Measurements from ENCODE around the gene IQGAP2.
"Not testable (repeated sequence)": the region's sequence is repeated elsewhere in the genome, so short reads cannot be mapped to it uniquely, and the experiment has no call there.

Gene IQGAP2

DNA sequence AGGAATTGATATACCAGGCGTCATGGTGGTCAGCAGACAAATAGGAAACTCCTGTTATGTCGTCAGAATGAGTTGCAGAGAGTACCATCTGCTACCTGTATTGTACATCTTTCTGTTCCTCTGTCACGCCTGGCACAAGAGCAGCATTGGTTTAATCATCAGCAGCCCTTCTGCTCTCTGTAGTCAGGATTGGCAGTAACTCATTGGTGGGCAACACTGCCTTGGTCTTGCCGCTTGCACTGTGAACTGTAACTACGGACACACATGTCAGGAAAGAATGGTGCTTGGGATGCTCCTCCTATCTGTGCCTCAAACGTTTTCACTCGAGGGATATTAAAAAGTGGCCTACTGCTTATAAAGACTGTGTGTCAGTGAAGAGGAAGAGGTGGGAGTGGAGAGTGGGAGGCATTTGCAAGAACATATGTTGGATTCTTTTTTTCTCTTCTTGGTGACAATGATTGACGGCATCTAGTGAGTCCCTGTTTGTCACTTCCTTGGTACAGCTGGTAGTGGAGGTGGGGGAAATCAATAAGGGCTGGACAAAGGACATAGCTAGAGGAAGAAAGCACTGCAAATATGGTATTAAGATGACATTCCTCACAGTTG lies 143.5 kb downstream of the IQGAP2 start:
- peak; percentile 3 for ATAC-seq

DNA sequence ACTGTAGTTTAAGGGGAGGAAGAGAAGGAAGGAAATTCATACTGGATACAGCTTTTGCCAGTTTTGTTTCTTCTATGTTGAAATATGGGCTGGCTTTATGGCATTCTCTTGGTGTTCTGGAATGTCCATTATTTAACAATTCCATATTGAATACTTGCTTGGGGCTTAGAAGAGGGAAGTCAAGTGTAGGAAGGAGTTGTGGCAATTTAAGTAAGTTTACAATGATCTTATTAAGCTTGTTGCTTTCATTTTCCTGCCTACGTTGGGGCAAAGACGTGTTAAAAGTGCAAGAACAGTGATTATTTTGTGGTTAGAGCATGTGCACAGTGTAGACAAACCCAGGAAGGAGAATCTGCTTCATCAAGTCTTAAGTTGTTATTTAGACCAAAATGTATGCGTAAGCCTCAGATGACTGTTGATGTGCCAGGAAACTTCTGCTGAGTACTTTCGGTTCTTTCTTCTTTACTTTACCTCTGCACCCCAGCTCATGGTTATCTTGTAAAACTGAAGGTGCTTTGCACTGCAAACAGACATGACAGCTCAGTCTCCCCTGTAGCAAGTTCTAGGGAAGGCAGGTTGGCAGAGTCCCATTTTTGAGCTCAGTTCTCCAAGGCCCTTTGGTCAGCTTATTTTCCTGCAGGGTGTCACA lies 144.3 kb downstream of the IQGAP2 start:
- ATAC-seq: peak; percentile 86

DNA sequence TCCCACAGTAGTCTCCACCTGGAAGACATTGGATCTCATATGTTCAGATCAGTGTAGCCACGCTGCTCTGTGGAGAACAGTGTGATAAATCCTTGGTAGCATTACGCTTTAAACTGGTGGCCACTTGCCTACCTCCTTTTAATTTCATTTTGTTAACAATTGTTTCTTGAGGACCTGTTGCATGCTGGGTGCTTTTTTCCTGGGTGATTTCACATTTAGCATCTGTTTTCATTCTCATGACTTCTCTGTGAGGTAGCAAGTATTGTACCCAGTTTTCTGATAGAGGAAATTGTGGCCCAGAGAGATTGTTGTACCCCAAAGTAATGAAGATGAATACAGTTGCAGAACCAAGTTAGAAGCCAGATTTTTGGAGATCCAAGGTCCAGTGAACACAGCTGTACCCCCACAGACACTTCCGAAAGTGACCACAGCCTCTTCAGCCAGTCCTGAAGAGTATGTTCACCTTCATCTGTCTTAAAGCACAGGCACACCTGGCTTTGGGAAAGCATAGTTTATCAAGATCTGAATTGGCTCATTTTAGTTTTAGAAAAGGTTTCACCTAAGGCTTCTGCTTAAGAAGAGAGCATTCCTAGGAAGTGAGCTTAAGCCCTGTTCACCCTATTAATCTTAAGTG lies 144.9 kb downstream of the IQGAP2 start:
- ATAC-seq: no peak

DNA sequence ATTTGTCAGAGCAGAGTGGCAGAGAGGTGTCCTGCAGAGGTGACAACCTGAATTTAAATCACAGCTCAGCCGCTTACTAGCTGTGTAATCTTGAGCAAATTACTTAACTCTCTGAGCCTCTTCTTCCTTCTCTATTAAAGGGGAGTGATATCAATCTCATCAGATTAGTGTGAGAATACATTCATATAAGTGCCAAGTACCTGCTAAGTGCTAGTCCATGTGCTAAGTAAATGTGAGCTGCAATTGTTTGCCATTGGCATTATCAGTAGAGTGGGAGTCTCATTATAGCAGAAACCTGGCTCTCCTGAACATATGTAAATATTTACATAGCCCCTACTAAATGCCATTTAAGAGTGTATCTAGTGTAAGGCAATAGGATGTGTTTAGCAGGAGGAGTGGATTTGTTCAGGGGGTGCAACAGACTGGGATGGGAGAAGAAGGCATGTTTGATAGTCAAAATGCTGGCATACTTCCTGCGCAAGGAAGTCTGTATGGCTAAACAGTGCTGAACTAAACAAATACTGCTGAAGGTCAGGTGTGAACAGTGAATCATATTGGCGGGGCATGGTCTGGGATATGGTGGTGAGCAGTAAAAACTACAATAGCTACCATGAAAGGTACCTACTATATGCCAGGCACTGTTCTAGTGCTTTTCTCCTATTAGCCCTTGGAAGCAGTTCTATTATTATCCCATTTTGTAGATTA lies 145.6 kb downstream of the IQGAP2 start:
- no peak for ATAC-seq

DNA sequence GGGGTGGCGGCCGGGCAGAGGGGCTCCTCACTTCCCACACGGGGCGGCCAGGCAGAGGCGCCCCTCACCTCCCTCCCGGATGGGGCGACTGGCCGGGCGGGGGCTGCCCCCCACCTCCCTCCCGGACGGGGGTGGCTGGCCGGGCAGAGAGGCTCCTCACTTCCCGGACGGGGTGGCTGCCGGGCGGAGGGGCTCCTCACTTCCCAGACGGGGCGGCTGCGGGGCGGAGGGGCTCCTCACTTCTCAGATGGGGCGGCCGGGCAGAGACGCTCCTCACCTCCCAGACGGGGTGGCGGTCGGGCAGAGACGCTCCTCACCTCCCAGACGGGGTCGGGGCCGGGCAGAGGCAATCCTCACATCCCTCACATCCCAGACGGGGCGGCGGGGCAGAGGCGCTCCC lies 147.8 kb downstream of the IQGAP2 start:
- not testable (repeated sequence) for ATAC-seq

DNA sequence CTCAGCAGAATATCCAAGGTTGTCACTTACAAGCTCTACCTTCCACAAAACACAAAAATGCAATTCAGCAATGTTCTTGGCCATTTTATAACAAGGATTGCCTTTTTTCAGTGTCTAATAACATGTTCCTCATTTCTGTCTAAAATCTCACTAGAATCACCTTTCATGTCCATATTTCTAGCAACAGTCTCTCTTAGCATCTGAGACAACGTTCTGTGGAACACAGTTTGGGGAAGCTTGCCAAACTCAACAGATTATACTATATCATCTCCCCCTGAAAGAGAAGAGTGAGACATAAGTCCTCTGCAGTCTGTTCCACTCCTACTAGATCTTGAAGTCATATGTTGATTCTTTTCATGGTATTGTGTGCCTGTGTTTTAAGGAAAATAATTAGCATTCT lies 149.5 kb downstream of the IQGAP2 start:
- no peak for ATAC-seq

DNA sequence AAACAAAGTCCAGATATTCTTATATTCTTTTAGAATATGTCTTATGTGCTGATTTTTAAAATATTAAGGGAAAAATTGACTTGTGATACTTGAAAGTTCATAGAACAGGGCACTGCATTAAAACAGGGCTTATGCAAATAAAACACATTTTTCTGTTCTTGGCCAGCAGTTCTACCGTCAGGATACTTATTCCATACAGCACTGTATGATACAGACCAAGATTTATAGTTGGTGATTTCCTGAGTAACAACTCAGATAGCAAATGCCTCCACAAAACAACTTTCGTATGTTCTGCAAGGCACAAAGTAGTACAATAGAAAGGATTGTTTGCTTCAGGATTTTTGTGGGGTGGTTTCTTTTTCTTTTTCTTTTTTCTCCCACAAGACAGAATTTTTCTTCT lies 150.2 kb downstream of the IQGAP2 start:
- ATAC-seq: no peak

DNA sequence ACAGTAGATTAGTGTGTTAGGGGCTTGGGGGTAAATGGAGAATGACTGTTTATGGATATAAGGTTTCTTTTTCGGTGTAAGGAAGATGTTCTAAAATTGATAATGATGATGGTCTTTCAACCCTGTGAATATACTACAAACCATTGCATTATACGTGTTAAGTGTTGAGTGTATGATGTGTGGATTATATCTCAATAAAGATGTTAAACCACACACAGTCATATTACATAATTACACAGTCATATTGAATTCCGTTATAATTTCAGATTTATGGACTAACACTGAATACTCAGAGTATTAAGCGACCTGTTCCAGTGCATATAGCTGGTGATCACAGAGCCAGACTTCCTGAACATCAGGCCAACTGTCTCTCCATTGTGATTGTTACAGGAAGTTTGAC lies 152.0 kb downstream of the IQGAP2 start:
- peak; percentile 44 to 58 for ATAC-seq

DNA sequence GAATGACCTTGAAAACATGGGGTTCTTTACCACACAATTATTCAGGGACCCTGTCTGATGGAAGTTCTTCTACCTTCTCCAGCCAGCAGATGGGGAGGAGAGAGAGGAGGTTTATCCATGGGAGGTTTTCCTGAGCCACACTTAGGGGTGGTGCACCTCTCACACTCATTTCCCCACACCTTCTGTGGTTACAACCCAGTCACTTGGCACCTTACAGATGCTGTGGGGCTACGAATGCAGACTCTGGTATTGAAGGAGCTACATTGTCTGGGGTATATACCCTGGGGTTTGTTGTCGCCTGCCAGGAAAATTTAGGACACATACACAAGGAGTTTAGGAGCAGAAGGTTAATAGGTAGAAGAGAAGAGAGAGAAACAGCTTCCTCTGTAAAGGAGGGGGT lies 152.6 kb downstream of the IQGAP2 start:
- no peak for ATAC-seq

DNA sequence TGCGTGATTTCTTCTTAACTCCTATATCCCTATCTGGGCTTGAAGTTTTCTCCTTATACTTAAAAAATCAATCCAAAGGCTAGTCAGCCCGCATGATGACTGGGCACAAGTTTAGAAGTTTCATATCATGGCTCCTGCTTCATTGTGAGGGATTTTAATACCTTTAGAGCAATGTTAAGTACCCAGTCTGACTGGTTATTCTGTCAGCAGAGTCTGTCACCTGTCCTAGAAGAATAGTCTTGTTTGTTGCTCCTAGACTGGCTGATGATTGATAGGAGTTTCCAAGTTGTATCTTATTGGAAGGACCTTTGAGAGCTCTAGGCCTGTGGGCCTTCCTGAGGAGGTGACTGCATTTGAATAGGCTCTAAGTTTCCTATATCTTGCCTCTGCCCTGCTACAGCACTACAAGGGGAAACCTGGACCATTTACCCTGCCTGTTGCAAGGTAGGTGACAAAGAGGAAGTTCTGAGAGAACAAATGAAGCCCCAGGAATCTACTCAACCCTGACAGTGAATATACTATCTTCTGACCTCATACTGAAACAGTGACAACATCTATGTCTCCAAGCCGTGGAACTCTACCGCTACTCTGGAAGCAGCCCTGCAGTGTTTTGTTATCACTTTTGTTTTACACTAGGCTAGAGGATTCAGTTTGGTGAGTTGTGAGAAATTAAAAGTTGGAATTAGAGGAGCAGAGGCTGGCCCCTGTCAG lies 153.6 kb downstream of the IQGAP2 start:
- ATAC-seq: peak; percentile 75

DNA sequence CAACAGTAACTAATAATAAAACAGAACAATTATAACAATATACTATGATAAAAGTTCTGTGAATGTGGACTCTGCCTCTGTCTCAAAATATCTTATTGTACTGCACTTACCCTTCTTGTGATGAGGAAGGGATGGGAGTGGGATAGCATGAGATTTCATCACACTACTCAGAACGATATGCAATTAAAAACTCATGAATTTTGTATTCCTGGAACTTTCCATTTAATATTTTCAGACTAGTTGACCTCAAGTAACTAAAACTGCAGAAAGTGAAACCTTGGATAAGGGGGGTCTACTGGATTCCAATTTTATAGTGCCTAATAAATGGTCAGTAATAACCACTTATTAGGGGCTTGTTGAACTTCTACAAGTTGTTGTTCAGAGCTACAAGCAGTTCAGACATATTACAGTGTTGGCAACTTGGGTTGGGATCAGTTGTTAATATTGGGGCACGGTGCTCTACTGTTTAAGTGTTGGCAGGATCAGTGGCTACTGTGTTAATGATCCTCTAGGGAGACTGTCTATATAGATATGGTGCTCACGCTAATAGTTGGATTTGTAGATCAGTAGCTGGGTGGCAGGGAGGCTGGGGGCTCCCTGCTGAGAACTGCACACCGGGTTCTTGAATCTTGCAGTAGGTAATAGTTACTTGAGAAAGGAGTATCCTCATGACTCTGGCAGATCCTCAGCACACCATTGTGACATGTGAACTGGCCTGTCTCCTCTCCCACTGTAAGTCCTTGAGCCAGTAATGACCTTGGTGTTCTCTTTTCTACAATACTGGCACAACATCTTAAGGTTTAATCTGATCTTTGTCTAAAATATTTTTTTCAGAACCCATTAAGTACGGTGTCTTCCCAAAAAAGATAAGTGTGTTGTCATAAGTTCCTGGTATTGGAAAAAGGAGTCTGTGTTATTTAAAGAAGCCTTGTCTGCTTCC lies 158.1 kb downstream of the IQGAP2 start:
- no peak for ATAC-seq

DNA sequence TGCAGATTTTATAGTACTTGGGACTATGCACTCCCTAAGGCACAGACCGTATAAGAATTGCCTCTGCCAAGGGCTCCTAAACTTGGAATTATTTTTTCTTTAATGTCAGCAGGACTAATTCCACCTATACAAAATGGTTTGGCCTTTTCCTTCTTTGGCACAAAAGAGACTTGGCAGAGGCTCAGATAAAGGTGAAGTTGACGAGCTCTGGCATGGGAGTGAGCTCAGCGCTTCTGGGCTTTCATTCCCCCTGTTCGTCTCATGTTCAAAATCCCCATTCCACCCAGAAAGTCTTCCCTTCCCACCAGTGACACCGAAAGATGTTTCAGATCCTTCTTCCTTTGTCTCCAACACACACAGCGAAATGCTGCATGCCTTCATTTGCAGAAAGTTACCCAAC lies 158.9 kb downstream of the IQGAP2 start:
- ATAC-seq: no peak

DNA sequence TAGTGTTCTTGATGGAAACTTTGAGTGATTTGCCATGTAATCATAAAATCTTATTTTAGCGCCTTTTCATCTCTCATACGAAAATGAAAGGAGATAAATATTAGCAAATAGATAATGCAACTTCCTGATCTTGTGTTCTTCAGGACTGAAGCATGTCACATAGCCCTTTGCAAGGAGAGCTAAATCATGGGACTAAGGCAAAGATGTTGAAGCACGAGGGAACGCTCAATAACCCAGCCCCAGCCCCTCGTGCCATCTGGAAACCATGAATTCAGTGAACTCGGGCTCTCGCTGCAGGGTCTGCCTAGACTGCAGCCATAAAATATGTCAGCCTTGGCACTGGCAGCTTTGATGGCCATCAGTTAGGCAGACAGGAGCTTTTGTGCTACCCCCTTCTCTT lies 161.9 kb downstream of the IQGAP2 start:
- no peak for ATAC-seq

DNA sequence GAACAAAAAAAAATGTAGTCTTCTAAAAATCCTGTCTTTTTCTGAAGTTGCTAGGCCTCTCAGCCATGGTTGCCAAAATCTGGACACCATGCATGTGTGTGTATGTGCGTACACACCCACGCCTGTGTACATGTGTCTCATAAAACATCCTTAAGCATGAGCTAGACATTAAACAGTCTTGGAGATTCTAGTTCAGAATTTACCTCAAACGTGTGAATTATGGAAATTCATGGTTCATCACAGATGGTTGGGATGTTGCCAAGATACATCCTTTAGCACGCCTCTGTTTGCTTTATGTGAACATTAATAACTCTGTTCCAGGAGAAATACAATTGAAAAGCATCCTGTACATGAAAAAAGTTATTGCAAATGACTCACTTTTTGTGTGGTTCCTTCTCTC lies 167.1 kb downstream of the IQGAP2 start:
- no peak for ATAC-seq

DNA sequence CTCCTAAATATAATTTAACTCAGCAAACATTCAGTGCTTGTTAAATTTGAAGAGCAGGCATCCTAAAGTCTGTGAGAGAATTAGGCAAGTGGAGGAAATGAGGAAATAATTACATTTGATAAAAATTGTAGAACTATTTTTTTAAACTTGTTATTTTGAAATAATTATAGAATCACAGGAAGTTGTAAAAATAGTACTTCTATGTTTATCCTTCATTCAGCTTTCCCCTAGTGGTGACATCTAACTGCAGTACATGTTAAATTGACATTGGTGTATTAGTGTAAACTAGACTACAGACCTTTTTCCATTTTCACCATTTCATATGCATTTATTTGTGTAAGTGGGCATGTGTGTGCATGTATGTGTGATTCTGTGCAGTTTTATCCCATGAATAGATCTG lies 168.5 kb downstream of the IQGAP2 start:
- ATAC-seq: no peak

DNA sequence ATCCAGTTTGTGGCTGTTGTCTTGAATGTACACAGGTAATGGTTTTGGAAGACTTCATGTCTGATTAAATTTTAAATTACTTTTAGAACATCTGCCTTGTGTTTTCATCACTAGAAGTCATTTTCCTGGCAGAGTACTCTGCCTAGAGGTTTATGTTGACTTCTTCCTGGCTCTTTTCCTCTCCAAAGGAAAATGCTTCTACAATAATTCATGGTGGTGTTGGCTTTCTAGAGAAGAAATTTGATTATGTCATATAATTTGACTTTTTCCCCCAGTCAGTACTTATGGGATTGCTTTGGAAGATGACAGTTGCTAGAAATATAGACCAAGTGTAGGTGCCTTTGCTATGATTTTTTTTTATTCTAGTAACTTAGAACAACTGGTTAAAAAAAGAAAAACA lies 173.4 kb downstream of the IQGAP2 start:
- ATAC-seq: no peak

DNA sequence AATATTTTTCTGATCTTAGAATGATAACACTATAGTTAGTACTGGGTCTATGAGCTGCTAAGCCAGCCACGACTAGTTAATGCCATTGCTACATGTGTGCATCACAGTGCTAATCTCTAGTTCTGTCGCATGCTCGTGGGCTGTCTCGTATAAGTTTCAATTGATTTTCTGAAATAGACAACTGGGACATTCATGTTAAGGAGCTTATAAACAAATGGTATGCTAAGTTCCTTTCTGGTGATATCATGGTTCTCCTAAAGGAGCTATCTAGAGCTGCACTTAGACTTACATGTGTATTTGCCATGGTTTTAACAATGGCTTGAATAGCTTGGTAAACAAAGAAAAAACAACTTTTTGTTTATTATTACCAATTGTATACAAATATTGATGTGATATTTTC lies 173.9 kb downstream of the IQGAP2 start:
- ATAC-seq: no peak

DNA sequence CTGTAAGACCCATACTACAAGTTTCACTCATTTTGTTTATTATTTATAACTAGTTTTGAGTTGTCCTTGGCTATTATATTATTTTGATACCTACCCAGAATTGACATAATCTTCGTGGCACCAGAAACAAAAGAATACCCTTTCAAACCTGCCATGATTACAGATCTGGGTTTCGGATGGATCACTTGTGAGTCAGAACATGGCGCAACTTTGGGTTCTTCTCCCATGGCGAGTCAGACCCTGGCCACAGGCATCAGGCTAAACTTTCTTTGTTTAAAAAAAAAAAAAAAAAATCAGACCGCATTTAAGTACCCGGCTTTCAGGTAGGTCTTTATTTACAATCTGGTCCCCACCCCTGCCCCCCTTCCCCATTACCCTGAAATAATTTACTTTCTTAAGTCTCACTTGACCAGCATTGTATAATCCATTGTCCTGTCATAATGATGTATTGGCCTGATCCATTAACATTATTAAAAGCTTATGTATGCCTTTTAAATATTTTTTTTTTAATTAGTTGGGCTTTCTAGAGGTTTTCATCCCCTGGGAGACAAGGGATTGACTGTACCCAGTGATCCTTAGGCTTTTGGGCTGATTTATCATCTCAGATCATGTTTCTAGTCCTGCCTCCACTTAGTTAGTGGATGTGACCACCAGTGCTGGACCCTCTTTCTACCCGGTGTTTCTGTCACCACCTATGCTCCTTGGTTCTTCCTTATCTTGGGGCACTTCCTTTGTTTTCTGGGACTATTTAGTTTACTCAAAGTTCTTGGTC lies 176.3 kb downstream of the IQGAP2 start:
- no peak for ATAC-seq

DNA sequence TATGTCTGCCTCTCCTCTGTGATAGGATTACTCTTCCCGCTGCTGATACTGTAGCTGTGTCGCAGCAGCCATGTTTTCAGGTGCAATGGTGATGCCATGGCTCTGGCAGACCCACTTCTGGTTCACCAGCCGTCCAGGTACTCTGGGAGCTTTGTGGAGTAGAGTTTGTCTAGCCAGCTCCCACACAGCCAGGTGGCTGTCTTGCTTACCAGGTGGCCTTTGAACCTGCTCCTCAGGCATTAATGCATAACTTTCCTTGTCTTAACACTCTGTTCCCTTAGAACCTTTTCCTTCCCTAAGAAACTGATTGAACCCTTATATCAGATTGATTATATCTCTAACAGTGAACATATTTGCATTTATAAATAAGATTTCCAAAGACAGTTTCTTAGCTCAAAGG lies 177.9 kb downstream of the IQGAP2 start:
- ATAC-seq: no peak

DNA sequence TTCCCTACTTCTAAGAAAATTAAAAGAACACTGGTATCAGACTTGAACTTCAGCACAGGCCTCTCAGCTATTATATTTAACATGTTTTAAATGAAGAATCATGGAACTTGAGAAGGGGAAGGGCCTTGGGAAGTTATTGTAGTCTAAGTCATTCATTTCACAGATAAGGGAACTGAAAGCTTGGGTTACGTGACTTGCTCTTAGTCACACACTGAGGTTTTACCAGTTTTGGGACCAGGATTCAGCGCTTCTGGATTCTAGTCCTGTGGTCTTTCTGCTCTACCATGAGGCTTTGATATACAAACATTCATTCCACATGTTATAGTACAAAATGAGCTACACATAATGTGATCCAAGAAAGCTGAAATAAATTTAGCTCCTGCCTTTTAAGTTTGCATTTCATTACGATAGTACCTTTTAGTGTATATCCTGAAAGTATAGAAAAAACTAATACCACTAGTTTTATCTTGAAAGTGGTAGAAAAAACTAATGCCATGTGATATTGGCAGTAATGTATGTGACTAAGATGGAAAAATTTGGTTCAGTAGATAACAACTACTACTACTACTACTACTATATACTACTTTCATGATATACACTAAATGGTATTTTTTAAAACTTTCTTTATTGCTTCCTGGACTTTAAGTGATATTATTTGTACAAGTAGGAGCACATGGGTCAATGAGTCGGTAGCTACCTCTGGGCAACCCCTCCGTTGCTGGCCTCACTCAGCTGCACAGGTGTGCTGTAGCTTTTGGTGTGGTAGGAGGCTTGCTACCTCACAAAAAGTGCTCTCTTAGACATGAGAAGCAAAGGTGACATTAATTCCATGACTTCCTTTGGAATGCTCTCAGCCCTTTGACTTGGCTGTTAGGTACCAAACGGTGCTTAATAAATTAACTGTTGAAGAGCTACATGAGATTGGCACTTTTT lies 179.4 kb downstream of the IQGAP2 start:
- peak; percentile 72 to 84 for ATAC-seq
